ENCODE results near the gene CALHM5.

- TF ChIP-seq TBL1XR1 (IDR thresholded peaks at IDR 0.05; ENCODE audit: low read length in 2 of 2) (no peak), TEAD1 (CRISPR knock-in tag; IDR thresholded peaks at IDR 0.05) (no peak), CTCF (IDR thresholded peaks at IDR 0.05 in 2 of 3, conservative IDR thresholded peaks at IDR 0.05 in 1 of 3; ENCODE audit: insufficient read depth in 2 of 3, low read depth in 1 of 3, low read length in 3 of 3) (no peak), NR4A1 (CRISPR knock-in tag; IDR thresholded peaks at IDR 0.05) (no peak), NR4A1 (tag; IDR thresholded peaks at IDR 0.05) (no peak), L3MBTL2 (IDR thresholded peaks at IDR 0.05) (no peak), ATF2 (CRISPR knock-in tag; IDR thresholded peaks at IDR 0.05) (no peak), POLR2A (conservative IDR thresholded peaks at IDR 0.05) (no peak), CEBPB (tag; IDR thresholded peaks at IDR 0.05) (no peak), EP300 (IDR thresholded peaks at IDR 0.05; ENCODE audit: low read length) (no peak), E2F1 (CRISPR knock-in tag; IDR thresholded peaks at IDR 0.05) (no peak), TCF7 (IDR thresholded peaks at IDR 0.05; ENCODE audit: borderline replicate concordance) (no peak), ZBED1 (IDR thresholded peaks at IDR 0.05) (no peak), USF2 (CRISPR knock-in tag; IDR thresholded peaks at IDR 0.05) (no peak), NCOA4 (IDR thresholded peaks at IDR 0.05; ENCODE audit: partially characterized antibody) (no peak)
These were observed 12.8 kb downstream of the CALHM5 start for GRCh38 chr6:116524236-116524635.
